Vagina (tissue), 2 donors: ENCODE results near the gene CACNA1C.

Experiments
- CTCF ChIP-seq, 3 experiments: fragments of 450-650 bp in 2 of 3; fragments of 200-600 bp in 1 of 3; sonication (generic) in 1 of 3; IDR thresholded peaks; one replicate each; pipeline ENCODE4 v1.5.1; 2017 to 2019; ENCODE audit warnings: antibody characterized with exemption in 3 of 3, mild to moderate bottlenecking in 2 of 3, moderate library complexity in 2 of 3
- POLR2A ChIP-seq, 2 donors: fragments of 450-650 bp; IDR thresholded peaks; one replicate each; pipeline ENCODE4 v1.6.1; 2017; ENCODE audit warnings: antibody characterized with exemption in 2 of 2, mild to moderate bottlenecking in 2 of 2, moderate library complexity in 2 of 2

GRCh38 chr12:2537868-2538541, 485.2 kb downstream of the CACNA1C start:
- TF ChIP-seq POLR2A (IDR thresholded peaks at IDR 0.05) (no peak), CTCF (IDR thresholded peaks at IDR 0.05) (no peak)
